Suppressor macrophage treated with lipopolysaccharide for 4 hours (primary cell): ENCODE measurements around the gene TXNIP.

Experiments
- DNase-seq: peaks from one replicate; pipeline ENCODE4 v3.0.0-alpha.2; 2020

The TXNIP gene

GRCh38 chr1:146010126-146010738, 13.9 kb upstream of the TXNIP start:
- no peak for DNase-seq

GRCh38 chr1:146007489-146008133, 11.2 kb upstream of the TXNIP start:
- DNase-seq: no peak

DNA sequence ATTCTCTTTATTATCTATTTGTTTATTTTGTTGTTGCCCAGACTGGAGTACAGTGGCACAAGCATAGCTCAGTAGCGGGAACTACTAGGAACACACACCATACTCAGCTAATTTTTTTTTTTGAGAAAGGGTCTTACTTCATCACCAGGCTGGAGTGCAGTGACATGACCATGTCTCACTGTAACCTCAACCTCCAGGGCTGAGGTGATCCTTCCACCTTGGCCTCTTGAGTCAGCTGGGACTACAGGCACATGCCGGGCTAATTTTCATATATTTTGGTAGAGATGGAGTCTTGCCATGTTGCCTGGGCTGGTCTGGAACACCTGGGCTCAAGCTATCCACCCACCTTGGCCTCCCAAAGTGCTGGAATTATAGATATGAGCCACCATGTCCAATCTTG, 5.3 kb upstream of the TXNIP start:
- no peak for DNase-seq

GRCh38 chr1:145999321-146000024, 3.1 kb upstream of the TXNIP start:
- peak; percentile 41 for DNase-seq

- DNase-seq: no peak
Measured at GRCh38 chr1:145997718-145998023, 1.3 kb upstream of the TXNIP start.

DNA sequence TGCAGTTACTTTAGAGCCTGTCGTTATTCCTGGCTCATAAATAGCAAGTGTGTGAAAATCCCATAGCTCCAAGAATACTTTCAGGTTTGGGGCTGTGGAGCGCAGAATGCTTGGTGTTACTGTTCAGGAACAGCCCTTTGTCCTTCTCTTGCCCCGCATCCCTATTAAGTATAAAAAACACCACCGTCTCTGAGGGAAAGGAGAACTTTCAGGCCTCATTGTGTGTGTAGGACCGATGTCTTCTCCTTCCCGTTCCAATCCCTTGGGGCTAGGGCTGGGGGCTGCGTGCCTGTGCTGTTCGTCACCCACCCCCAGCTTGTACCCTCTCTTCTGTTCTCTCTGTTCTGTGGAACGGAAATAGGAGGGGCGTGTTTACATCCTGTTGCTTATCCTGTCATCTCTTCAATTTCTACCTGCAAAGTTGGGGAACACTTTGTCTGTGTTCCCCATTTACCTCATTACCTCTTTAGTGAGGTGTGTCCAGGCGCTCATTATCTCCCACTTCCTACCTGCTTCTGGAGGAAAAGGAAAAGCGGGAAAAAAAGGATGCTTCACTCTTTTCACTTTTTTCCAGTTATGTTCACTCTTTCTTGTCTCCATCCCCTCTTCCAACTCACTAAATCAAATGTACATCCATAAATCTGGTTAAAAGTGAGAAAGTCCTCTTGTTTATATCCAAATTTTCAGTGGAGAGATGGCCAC, 788 bp upstream of the TXNIP start:
- no peak for DNase-seq

DNA sequence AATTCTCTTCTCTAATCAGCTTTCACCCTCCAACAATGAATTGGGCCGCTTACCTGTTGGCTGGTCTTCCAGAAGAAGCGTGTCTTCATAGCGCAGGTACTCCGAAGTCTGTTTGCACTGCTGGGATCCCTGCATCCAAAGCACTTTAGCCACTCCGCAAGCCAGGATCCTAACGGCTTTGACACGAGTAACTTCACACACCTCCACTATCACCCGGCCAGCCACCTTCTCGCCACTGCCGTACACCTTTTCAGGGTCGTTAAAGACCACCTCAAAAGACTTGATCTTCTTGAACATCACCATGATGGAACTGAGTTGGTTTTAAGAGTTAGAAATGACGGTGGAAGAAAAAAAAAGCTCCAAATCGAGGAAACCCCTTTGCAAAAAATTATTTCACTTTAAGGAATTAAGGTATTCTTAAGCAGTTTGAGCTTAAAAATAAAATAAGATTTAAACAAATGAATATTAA, 381 bp downstream of the TXNIP start:
- no peak for DNase-seq

DNA sequence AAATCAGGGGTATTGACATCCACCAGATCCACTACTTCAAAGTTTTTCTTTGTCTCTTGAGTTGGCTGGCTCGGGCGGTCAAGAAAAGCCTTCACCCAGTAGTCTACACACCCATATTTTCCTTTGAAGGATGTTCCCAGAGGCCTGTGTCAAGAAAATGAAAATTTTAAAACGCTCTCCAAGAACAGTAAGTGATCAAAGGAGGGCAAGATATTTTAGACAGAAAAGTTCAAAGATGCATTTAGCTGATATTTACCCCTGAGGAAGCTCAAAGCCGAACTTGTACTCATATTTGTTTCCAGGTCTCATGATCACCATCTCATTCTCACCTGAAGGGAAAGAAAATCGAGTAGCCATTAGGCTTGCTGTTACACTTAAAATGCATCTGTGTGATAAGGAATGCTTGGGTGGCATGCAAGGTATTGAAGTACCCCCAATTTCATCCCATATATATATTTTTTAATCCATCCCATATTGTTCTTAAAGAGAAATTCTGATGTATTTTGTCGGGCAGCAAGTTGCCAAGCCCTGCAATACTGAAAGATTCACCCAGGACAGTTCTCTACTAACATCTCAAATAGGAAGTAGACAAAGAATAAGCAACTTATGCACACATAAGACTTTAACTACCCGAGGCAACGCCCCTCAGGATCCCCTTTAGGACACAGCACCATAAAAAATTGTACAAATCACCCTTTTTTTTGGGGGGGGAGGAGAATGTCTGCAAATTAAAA, 1.1 kb downstream of the TXNIP start:
- DNase-seq: peak; percentile 34

GRCh38 chr1:145994391-145995120, 1.8 kb downstream of the TXNIP start:
- DNase-seq: peak; percentile 44

GRCh38 chr1:145993618-145994390, 2.6 kb downstream of the TXNIP start:
- peak; percentile 34 for DNase-seq

- DNase-seq: no peak
Measured at GRCh38 chr1:145992958-145993617, 3.3 kb downstream of the TXNIP start.

DNA sequence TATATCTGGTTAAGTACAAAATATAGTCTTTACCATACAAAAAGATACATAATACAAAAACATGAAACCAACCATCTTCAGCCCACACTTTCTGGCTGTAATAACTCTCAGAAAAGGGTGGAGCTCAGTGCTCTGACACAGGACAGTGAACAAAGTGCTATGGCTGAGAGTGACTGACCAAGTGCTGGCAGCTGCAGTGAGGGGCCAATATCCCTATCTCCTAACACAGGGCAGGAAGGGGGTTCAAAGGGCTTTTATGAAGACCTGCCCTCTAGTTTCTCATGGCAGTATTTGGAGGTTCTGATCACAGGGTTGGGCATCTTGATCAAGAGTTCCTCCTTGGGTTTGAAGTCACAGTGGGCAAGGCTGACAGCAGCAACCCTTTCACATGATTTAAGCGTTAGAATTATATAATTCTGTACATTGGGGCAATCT, 3.9 kb downstream of the TXNIP start:
- no peak for DNase-seq

DNA sequence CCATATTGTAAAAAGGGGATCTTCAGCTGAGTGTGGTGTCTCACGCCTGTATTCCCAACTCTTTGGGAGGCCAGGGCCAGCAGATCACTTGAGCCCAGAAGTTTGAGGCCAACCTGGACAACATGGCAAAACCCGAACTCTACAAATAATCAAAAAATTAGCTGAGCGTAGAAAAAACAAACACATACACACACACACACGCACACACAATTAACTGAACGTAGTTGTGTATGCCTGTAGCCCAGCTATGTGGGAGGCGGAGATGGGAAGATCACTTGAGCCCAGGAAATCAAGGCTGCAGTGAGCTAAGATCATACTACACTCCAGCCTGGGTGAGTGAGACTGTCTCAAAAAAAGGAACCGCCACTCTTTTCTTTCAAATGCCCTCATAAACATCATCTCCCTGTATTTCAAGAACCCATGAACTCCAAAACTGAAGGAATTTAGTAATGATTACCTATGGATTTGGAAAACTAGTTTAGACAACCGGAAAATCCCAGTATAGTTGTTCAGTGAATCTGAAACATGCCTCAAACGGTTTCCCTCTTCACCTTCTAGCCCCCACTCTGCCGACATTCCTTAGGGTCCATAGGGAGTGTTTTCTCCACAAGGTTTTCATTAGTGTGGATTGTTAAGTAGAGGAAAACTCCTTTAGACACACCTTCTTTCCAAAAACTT, 4.5 kb downstream of the TXNIP start:
- peak; percentile 36 for DNase-seq

- no peak for DNase-seq
Measured at GRCh38 chr1:145990249-145990855, 6.0 kb downstream of the TXNIP start.

GRCh38 chr1:145988773-145989172, 7.6 kb downstream of the TXNIP start:
- no peak for DNase-seq

DNA sequence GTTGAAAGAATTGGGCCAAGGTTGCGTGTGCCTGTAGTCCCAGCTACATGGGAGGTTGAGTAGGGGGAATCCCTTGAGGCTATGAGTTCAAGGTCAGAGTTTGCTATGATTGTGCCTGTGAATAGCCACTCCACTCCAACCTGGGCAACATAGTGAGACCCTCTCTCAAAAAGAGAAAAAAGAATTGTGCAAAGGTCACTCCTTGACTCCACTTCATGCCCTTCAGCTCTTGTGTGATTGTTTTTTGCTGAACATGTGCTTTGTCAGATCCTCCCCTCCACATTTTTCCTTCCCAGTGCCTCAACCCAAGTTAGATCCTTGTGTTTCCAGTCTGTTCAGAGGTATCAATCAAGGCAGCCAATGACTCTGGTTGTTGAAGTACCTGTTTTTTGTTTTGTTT, 8.5 kb downstream of the TXNIP start:
- DNase-seq: no peak

DNA sequence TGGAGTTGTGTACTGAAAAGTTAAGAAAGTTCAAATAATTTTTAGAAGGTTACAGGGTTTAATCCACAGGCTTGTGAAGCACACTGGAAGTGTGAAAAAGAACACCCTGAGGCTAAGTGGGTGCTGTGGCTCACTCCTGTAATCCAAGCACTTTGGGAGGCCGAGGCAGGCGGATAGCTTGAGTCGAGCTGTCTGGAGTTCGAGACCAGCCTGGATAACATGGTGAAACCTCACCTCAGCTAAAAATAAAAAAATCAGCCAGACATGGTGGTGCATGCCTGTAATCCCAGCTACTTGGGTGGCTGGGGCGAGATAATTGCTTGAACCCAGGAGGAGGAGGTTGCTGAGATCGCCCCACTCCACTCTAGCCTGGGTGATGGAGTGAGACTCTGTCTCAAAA, 9.8 kb downstream of the TXNIP start:
- no peak for DNase-seq

GRCh38 chr1:145985502-145986439, 10.6 kb downstream of the TXNIP start:
- DNase-seq: peak; percentile 64

DNA sequence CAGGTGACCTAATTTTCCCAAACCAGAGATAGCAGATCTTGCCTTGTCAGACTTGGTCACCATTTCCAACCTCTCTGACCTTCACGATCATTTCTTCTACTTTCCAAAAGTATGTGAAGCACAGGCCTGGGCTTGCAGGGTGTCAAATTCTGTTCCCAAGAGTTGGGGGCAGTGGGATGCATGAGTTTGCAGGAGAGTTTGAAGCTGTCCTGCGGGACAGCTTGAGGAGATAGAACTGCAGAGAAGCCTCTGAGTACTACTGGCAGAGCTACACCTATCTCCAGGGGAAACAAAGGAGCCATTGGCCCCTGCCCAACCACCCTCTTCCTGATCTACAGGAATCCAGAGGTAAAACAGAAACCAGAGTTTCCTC, 11.3 kb downstream of the TXNIP start:
- DNase-seq: no peak
